IMR-90 (cell line): ENCODE measurements around the gene TFAP2B. TPM values are rescaled to one million over a fixed set of nuclear protein-coding genes. Genes with fewer than 3 reads are reported as not detected.

Experiments
- ATAC-seq: fragments of 200-7000 bp; cut with Tn5 transposase; 2 replicates; pipeline ENCODE4 v1.9.1; 2020; ENCODE audit warnings: low read depth, mild to moderate bottlenecking, moderate library complexity
- BruUV-seq: library from RNA; stranded (reverse); fragments of 400-500 nt; replicated peaks from 2 replicates; lab custom pipeline; 2021; lab: Mats Ljungman, UMichigan
- CTCF ChIA-PET: fragments of 300-600 bp; formaldehyde crosslinking; extraction: SDS; loops from one replicate; lab custom pipeline; 2021; ENCODE audit warnings: antibody characterized with exemption; lab: Yijun Ruan, JAX
- POLR2A ChIA-PET: fragments of 300-600 bp; sonication (Branson Sonifier 250); formaldehyde crosslinking; loops from one replicate; lab custom pipeline; 2022; ENCODE audit warnings: antibody characterized with exemption; ENCODE audit not compliant: unreplicated experiment; lab: Charles Lee
- DNase-seq: peaks from one replicate; pipeline ENCODE4 v3.0.0; 2013
- H2AFZ ChIP-seq: replicated peaks from 2 replicates; pipeline ENCODE3; 2013; ENCODE audit warnings: low read length, mild to moderate bottlenecking; ENCODE audit not compliant: poor library complexity
- H2AK5ac ChIP-seq: 2 replicates; pipeline ENCODE4 v1.6.1; 2013; ENCODE audit warnings: low read depth, low read length, inconsistent platforms
- H2AK9ac ChIP-seq: replicated peaks from 2 replicates; pipeline ENCODE3; 2013; ENCODE audit warnings: mild to moderate bottlenecking, low read depth, low read length, moderate library complexity; ENCODE audit not compliant: poor library complexity
- H2BK120ac ChIP-seq: 2 replicates; pipeline ENCODE4 v1.6.1; 2013; ENCODE audit warnings: low read depth, low read length, inconsistent platforms
- H2BK15ac ChIP-seq: 3 replicates; pipeline ENCODE4 v1.6.1; 2013; ENCODE audit warnings: low read depth, low read length, inconsistent platforms
- H2BK20ac ChIP-seq: 2 replicates; pipeline ENCODE4 v1.6.1; 2013; ENCODE audit warnings: low read depth, mild to moderate bottlenecking, inconsistent platforms, low read length, moderate library complexity
- H2BK5ac ChIP-seq: 2 replicates; pipeline ENCODE4 v1.6.1; 2013; ENCODE audit warnings: mild to moderate bottlenecking, low read depth, low read length, inconsistent platforms; ENCODE audit not compliant: poor library complexity, severe bottlenecking
- H3K14ac ChIP-seq: replicated peaks from 2 replicates; pipeline ENCODE4 v1.6.1; 2013; ENCODE audit warnings: low read depth, low read length, inconsistent platforms
- H3K18ac ChIP-seq: 2 replicates; pipeline ENCODE4 v1.6.1; 2013; ENCODE audit warnings: low read depth, low read length, control low read depth
- H3K23ac ChIP-seq: 2 replicates; pipeline ENCODE4 v1.6.1; 2013; ENCODE audit warnings: low read depth, low read length, inconsistent platforms
- H3K27ac ChIP-seq: 2 replicates; pipeline ENCODE4 v1.5.1; 2013; ENCODE audit warnings: mild to moderate bottlenecking, control low read depth, low read length; ENCODE audit not compliant: insufficient read depth
- H3K27me3 ChIP-seq: 2 replicates; pipeline ENCODE4 v1.6.1; 2013; ENCODE audit warnings: low read length; ENCODE audit not compliant: control insufficient read depth, insufficient read depth
- H3K36me3 ChIP-seq: 2 replicates; pipeline ENCODE4 v1.6.1; 2013; ENCODE audit warnings: low read length, mixed read lengths; ENCODE audit not compliant: control insufficient read depth, insufficient read depth
- H3K4ac ChIP-seq: 2 replicates; pipeline ENCODE4 v1.6.1; 2013; ENCODE audit warnings: low read depth, low read length, inconsistent platforms
- H3K4me1 ChIP-seq: 2 replicates; pipeline ENCODE4 v1.6.1; 2013; ENCODE audit warnings: low read length, mixed read lengths; ENCODE audit not compliant: control insufficient read depth, insufficient read depth
- H3K4me2 ChIP-seq: 2 replicates; pipeline ENCODE4 v1.6.1; 2013; ENCODE audit warnings: low read depth, mild to moderate bottlenecking, control low read depth, low read length, moderate library complexity
- H3K4me3 ChIP-seq: 2 replicates; pipeline ENCODE4 v1.5.1; 2013; ENCODE audit warnings: low read depth, mild to moderate bottlenecking, control low read depth, low read length, moderate library complexity; ENCODE audit not compliant: insufficient read depth
- H3K56ac ChIP-seq: 2 replicates; pipeline ENCODE4 v1.6.1; 2013; ENCODE audit warnings: low read length, inconsistent platforms; ENCODE audit not compliant: insufficient read depth; ENCODE audit errors: extremely low read depth
- H3K79me1 ChIP-seq, 2 experiments: 2 replicates each; pipeline ENCODE4 v1.6.1; 2013; ENCODE audit warnings: low read length in 2 of 2, inconsistent platforms in 1 of 2, low read depth in 1 of 2
- H3K9ac ChIP-seq: 2 replicates; pipeline ENCODE4 v1.6.1; 2013; ENCODE audit warnings: low read depth, low read length, control low read depth
- H3K9me1 ChIP-seq: 2 replicates; pipeline ENCODE4 v1.6.1; 2013; ENCODE audit warnings: low read length, inconsistent platforms; ENCODE audit not compliant: insufficient read depth
- H3K9me3 ChIP-seq: 2 replicates; pipeline ENCODE4 v1.6.1; 2013; ENCODE audit warnings: low read length; ENCODE audit not compliant: control insufficient read depth, insufficient read depth
- H4K20me1 ChIP-seq: 2 replicates; pipeline ENCODE4 v1.6.1; 2013; ENCODE audit warnings: low read length, inconsistent platforms; ENCODE audit not compliant: insufficient read depth
- H4K5ac ChIP-seq: 2 replicates; pipeline ENCODE4 v1.6.1; 2013; ENCODE audit warnings: mild to moderate bottlenecking, low read depth, low read length, control low read depth
- H4K8ac ChIP-seq, 2 experiments: 2 replicates each; pipeline ENCODE4 v1.6.1; 2013; ENCODE audit warnings: low read depth in 2 of 2, low read length in 2 of 2, control low read depth in 1 of 2, inconsistent platforms in 1 of 2
- H4K91ac ChIP-seq: 2 replicates; pipeline ENCODE4 v1.6.1; 2013; ENCODE audit warnings: low read depth, low read length, inconsistent platforms; ENCODE audit not compliant: insufficient read depth
- BHLHE40 ChIP-seq: fragments of 150-350 bp; IDR thresholded peaks from 2 replicates; pipeline ENCODE4 v1.6.1; 2016; ENCODE audit warnings: mild to moderate bottlenecking, low read depth, low read length
- CHD1 ChIP-seq: IDR thresholded peaks from 2 replicates; pipeline ENCODE4 v1.6.1; 2012; ENCODE audit warnings: low read depth, low read length, improper control_type of control experiment
- MAZ ChIP-seq: IDR thresholded peaks from 2 replicates; pipeline ENCODE4 v1.6.1; 2012; ENCODE audit warnings: low read depth, mild to moderate bottlenecking, low read length, improper control_type of control experiment, moderate library complexity, borderline replicate concordance
- NFE2L2 ChIP-seq: fragments of 150-350 bp; IDR thresholded peaks from 2 replicates; pipeline ENCODE4 v1.6.1; 2016; ENCODE audit warnings: low read depth, mild to moderate bottlenecking, low read length
- RCOR1 ChIP-seq: IDR thresholded peaks from 2 replicates; pipeline ENCODE4 v1.6.1; 2012; ENCODE audit warnings: mild to moderate bottlenecking, low read length, improper control_type of control experiment; ENCODE audit not compliant: insufficient replicate concordance
- RFX5 ChIP-seq: IDR thresholded peaks from 2 replicates; pipeline ENCODE4 v1.8.0; 2012; ENCODE audit warnings: low read depth, mild to moderate bottlenecking, low read length, moderate library complexity
- WGBS, 2 experiments: methylation state at CpG; one replicate each; pipeline versions ENCODE4 v1.1.5 to v1.1.7; 2013; ENCODE audit warnings: missing lambda C conversion rate in 2 of 2; ENCODE audit not compliant: insufficient read length in 1 of 2; ENCODE audit errors: extremely low coverage in 2 of 2; 5-methylcytosine and 5-hydroxymethylcytosine counted together
- dilution Hi-C: fragments of 300-500 bp; cut with HindIII; formaldehyde crosslinking; loops from one replicate; pipeline ENCODE4 v1.14.3; 2018; ENCODE audit warnings: low sequenced_read_pairs; ENCODE audit not compliant: unreplicated experiment
- in situ Hi-C: fragments of 300-500 bp; cut with MboI; formaldehyde crosslinking; loops from 3 replicates; pipeline ENCODE4 v1.14.3; 2019; ENCODE audit warnings: low sequenced_read_pairs, inconsistent platforms, mixed read lengths
- intact Hi-C: fragments of 100-400 bp; cut with micrococcal nuclease; formaldehyde crosslinking; loops from 2 replicates; pipeline ENCODE4 v1.10.0; 2022
- polyA plus RNA-seq, 3 experiments: library from polyadenylated mRNA; depleted of rRNA; stranded (reverse); fragments of >200 nt; gene quantifications; 2 replicates each; pipeline ENCODE4 v1.2.3, GENCODE V29; 2012; ENCODE audit warnings: low replicate concordance in 1 of 3
- total RNA-seq: library from RNA; depleted of rRNA; stranded (reverse); fragments of >200 nt; gene quantifications from 2 replicates; pipeline ENCODE4 v1.2.3, GENCODE V29; 2012
- TF ChIP-seq, protein P1 (sequence below): conservative IDR thresholded peaks from 2 replicates; pipeline ENCODE4 v1.5.1; 2012; ENCODE audit warnings: mild to moderate bottlenecking, low read depth, low read length, improper control_type of control experiment

Gene TFAP2B
- total and polyA plus RNA-seq, 2 of the 4 experiments (the other 2 are of a cell fraction), result not detected

GRCh38 chr6:50792771-50793170 is 25.9 kb upstream of the TFAP2B start:
- no peak overlapping the region for H3K9ac ChIP-seq
- BruUV-seq, result no TSS peak
- intact Hi-C loops (loop anchor here (1.0 kb wide), 1 partner anchor 664 kb away; no protein-coding TSS in a partner anchor), dilution Hi-C loops (no loop called here), in situ Hi-C loops (no loop called here)
- H2AFZ ChIP-seq, result no peak overlapping the region
- no peak overlapping the region for H4K91ac ChIP-seq
- H3K4ac ChIP-seq, result no peak overlapping the region
- no peak overlapping the region for H3K14ac ChIP-seq
- DNase-seq (no peak), ATAC-seq (no peak)
- no peak overlapping the region for H3K4me3 ChIP-seq
- TF ChIP-seq MAZ (no peak), RCOR1 (no peak), BHLHE40 (no peak), NFE2L2 (no peak), CHD1 (no peak), RFX5 (no peak)
- TF ChIP-seq, protein P1, sequence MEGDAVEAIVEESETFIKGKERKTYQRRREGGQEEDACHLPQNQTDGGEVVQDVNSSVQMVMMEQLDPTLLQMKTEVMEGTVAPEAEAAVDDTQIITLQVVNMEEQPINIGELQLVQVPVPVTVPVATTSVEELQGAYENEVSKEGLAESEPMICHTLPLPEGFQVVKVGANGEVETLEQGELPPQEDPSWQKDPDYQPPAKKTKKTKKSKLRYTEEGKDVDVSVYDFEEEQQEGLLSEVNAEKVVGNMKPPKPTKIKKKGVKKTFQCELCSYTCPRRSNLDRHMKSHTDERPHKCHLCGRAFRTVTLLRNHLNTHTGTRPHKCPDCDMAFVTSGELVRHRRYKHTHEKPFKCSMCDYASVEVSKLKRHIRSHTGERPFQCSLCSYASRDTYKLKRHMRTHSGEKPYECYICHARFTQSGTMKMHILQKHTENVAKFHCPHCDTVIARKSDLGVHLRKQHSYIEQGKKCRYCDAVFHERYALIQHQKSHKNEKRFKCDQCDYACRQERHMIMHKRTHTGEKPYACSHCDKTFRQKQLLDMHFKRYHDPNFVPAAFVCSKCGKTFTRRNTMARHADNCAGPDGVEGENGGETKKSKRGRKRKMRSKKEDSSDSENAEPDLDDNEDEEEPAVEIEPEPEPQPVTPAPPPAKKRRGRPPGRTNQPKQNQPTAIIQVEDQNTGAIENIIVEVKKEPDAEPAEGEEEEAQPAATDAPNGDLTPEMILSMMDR, result no peak
- no peak overlapping the region for H3K56ac ChIP-seq
- H3K27me3 ChIP-seq, result no peaks in the 10 kb centered on the region
- no peak overlapping the region for H2AK5ac ChIP-seq
- CTCF ChIA-PET, result no interaction called here
- H3K36me3 ChIP-seq, result no peaks in the 10 kb centered on the region
- H2BK15ac ChIP-seq, result no peak overlapping the region
- no CpG with 5 or more reads among the region's 1 CpG for WGBS, 2 experiments
- H3K4me1 ChIP-seq, result no peaks in the 10 kb centered on the region
- H3K18ac ChIP-seq, result no peak overlapping the region
- no peak overlapping the region for H2BK5ac ChIP-seq
- no peak overlapping the region for H4K5ac ChIP-seq
- H3K4me2 ChIP-seq, result no peak overlapping the region
- H3K27ac ChIP-seq, result no peak overlapping the region
- H2AK9ac ChIP-seq, result no peak overlapping the region
- H3K79me1 ChIP-seq, result no peaks in the 10 kb centered on the region
- no peaks in the 10 kb centered on the region for H3K9me1 ChIP-seq
- H2BK120ac ChIP-seq, result no peak overlapping the region
- no peak overlapping the region for H3K23ac ChIP-seq
- H2BK20ac ChIP-seq, result no peak overlapping the region
- POLR2A ChIA-PET, result no interaction called here
- no peaks in the 10 kb centered on the region for H3K9me3 ChIP-seq
- H4K8ac ChIP-seq, result no peak overlapping the region
- no peaks in the 10 kb centered on the region for H4K20me1 ChIP-seq
